ENCODE results near the gene RHD. TPM values are rescaled to one million over a fixed set of nuclear protein-coding genes. Genes with fewer than 3 reads are reported as not detected.
A peak's percentile ranks its signal among the peaks of the same experiment; 100 is the strongest.
"Not testable (repeated sequence)": the region's sequence is repeated elsewhere in the genome, so short reads cannot be mapped to it uniquely, and the experiment has no call there.

RHD gene
- polyA plus RNA-seq, 3 donors, result 0.53 TPM; not detected in 2

DNA sequence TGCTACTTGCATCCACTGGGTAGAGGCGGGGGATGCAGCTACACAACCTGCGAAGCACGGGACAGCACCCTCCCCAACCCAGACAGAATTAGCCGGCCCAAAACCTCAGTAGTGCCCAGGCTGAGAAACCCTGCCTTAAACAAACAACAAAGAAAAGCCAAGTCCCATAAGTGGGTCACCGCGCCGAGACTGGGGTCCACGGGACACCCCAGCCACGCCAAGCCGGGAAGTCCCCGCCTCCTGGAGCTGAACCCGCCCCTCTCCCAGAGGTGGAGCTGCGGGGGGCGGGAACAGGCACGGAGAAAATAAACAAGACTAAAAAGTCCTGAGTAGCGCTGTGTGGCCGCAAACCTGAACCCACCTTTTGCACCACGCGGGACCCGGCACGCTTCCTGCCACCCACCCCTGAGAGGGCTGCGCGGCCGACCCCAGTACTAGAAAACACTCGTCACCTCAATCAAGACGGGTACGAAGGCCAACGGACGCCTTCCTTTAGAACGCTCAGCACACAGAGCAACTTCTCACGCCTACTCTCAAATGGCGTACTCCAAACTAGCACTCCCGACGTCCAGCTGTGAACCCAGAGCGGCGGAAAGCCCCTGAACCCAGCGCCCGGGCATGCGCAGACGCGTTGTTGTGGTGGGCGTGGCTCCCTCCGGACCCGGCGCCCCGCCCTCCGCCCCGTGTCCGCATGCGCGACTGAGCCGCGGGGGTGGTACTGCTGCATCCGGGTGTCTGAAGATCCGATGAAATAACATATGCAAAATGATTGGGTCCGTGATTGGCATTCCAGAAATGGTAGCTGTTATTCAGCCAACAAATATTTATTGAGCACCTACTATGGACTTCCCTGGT, 4.8 kb upstream of the RHD start:
- H3K79me2 ChIP-seq (ENCODE audit: insufficient read depth, low read length); H3K27me3 Mint-ChIP-seq (ENCODE audit: low read depth in 3 of 3); H3K9me3 Mint-ChIP-seq; H3K36me3 ChIP-seq (replicated peaks in 1 of 2; ENCODE audit: control insufficient read depth in 1 of 2, insufficient read depth in 2 of 2, low read length in 2 of 2); H3K36me3 Mint-ChIP-seq; H4K20me1 ChIP-seq (ENCODE audit: insufficient read depth, low read length); H3K27me3 ChIP-seq (ENCODE audit: control insufficient read depth in 2 of 2, insufficient read depth in 2 of 2, low read length in 2 of 2); H3K9me3 ChIP-seq (replicated peaks in 1 of 2; ENCODE audit: control insufficient read depth in 1 of 2, insufficient read depth in 1 of 2, low read length in 2 of 2); H3K4me1 ChIP-seq (ENCODE audit: control insufficient read depth in 1 of 2, insufficient read depth in 2 of 2, low read length in 2 of 2): not testable (repeated sequence)
- Histone ChIP-seq H3K4me3 (replicated peaks in 1 of 3; ENCODE audit: low read depth in 2 of 3, low read length in 3 of 3) (peak overlapping the region; percentile 46 to 70 (median 70)), H2AFZ (ENCODE audit: insufficient read depth, low read depth, low read length, poor library complexity, severe bottlenecking) (peak overlapping the region; percentile 59), H3K27ac (ENCODE audit: low read depth in 1 of 2, low read length in 2 of 2) (peak overlapping the region in 1 of 2 donors; percentile 58), H3K9ac (ENCODE audit: insufficient read depth, low read length, poor library complexity, severe bottlenecking) (peak overlapping the region; percentile 62), H3K4me2 (replicated peaks; ENCODE audit: extremely low read depth, low read length, poor library complexity, severe bottlenecking) (peak overlapping the region; percentile 41)
- Mint-ChIP-seq H3K4me3 (peak overlapping the region; percentile 80 to 89), H3K27ac (peak overlapping the region; percentile 76 to 92 (median 84)), H3K4me1 (peaks cover 23% of the 10 kb centered on the region)
- DNase-seq, result peak in 2 of 3 donors; percentile 54 to 72
- whole genome bisulfite sequencing (ENCODE audit: insufficient coverage), result 0% methylated on average over 5 of the region's 56 CpGs
- intact Hi-C loops (cut with micrococcal nuclease), result loop anchor here in 1 of 2 donors (2.0 kb wide), 1 partner anchor 71 kb away; the partner anchor contains the start of gene TMEM50A

GRCh38 chr1:25268143-25268760, 4.1 kb upstream of the RHD start:
- peak in 1 of 3 donors; percentile 22 for DNase-seq
- not testable (repeated sequence) for H3K27me3 ChIP-seq (ENCODE audit: control insufficient read depth in 2 of 2, insufficient read depth in 2 of 2, low read length in 2 of 2); H3K9me3 Mint-ChIP-seq; H3K36me3 Mint-ChIP-seq; H3K4me1 ChIP-seq (ENCODE audit: control insufficient read depth in 1 of 2, insufficient read depth in 2 of 2, low read length in 2 of 2); H3K79me2 ChIP-seq (ENCODE audit: insufficient read depth, low read length); H3K27me3 Mint-ChIP-seq (ENCODE audit: low read depth in 3 of 3); H4K20me1 ChIP-seq (ENCODE audit: insufficient read depth, low read length); H3K9me3 ChIP-seq (replicated peaks in 1 of 2; ENCODE audit: control insufficient read depth in 1 of 2, insufficient read depth in 1 of 2, low read length in 2 of 2); H3K36me3 ChIP-seq (replicated peaks in 1 of 2; ENCODE audit: control insufficient read depth in 1 of 2, insufficient read depth in 2 of 2, low read length in 2 of 2)
- H3K27ac Mint-ChIP-seq, result peak overlapping the region; percentile 72 to 92 (median 84)
- H3K4me3 Mint-ChIP-seq, result peak overlapping the region; percentile 80 to 89
- peak overlapping the region; percentile 41 for H3K4me2 ChIP-seq (replicated peaks; ENCODE audit: extremely low read depth, low read length, poor library complexity, severe bottlenecking)
- peak overlapping the region in 1 of 2 donors; percentile 58 for H3K27ac ChIP-seq (ENCODE audit: low read depth in 1 of 2, low read length in 2 of 2)
- intact Hi-C loops (cut with micrococcal nuclease), result loop anchor here in 1 of 2 donors (2.0 kb wide), 1 partner anchor 71 kb away; the partner anchor contains the start of gene TMEM50A
- H3K4me3 ChIP-seq (replicated peaks in 1 of 3; ENCODE audit: low read depth in 2 of 3, low read length in 3 of 3), result peak overlapping the region; percentile 41 to 70 (median 61)
- H3K9ac ChIP-seq (ENCODE audit: insufficient read depth, low read length, poor library complexity, severe bottlenecking), result peak overlapping the region; percentile 21
- H3K4me1 Mint-ChIP-seq, result peaks cover 23% of the 10 kb centered on the region
- WGBS (ENCODE audit: insufficient coverage), result no CpG with 5 or more reads among the region's 14 CpGs
- peak overlapping the region; percentile 59 for H2AFZ ChIP-seq (ENCODE audit: insufficient read depth, low read depth, low read length, poor library complexity, severe bottlenecking)

GRCh38 chr1:25275648-25276047, 3.3 kb downstream of the RHD start:
- H4K20me1 ChIP-seq (ENCODE audit: insufficient read depth, low read length); H3K27ac ChIP-seq (ENCODE audit: low read depth in 1 of 2, low read length in 2 of 2); H3K27me3 ChIP-seq (ENCODE audit: control insufficient read depth in 2 of 2, insufficient read depth in 2 of 2, low read length in 2 of 2); H2AFZ ChIP-seq (ENCODE audit: insufficient read depth, low read depth, low read length, poor library complexity, severe bottlenecking); H3K27ac Mint-ChIP-seq; H3K9ac ChIP-seq (ENCODE audit: insufficient read depth, low read length, poor library complexity, severe bottlenecking); H3K27me3 Mint-ChIP-seq (ENCODE audit: low read depth in 3 of 3); H3K36me3 ChIP-seq (replicated peaks in 1 of 2; ENCODE audit: control insufficient read depth in 1 of 2, insufficient read depth in 2 of 2, low read length in 2 of 2); DNase-seq; H3K4me3 Mint-ChIP-seq; H3K4me2 ChIP-seq (replicated peaks; ENCODE audit: extremely low read depth, low read length, poor library complexity, severe bottlenecking); H3K9me3 ChIP-seq (replicated peaks in 1 of 2; ENCODE audit: control insufficient read depth in 1 of 2, insufficient read depth in 1 of 2, low read length in 2 of 2); H3K4me1 Mint-ChIP-seq; H3K9me3 Mint-ChIP-seq; H3K79me2 ChIP-seq (ENCODE audit: insufficient read depth, low read length); intact Hi-C loops (cut with micrococcal nuclease); H3K4me1 ChIP-seq (ENCODE audit: control insufficient read depth in 1 of 2, insufficient read depth in 2 of 2, low read length in 2 of 2); H3K36me3 Mint-ChIP-seq; H3K4me3 ChIP-seq (replicated peaks in 1 of 3; ENCODE audit: low read depth in 2 of 3, low read length in 3 of 3): not testable (repeated sequence)
- no CpG with 5 or more reads among the region's 4 CpGs for WGBS (ENCODE audit: insufficient coverage)

DNA sequence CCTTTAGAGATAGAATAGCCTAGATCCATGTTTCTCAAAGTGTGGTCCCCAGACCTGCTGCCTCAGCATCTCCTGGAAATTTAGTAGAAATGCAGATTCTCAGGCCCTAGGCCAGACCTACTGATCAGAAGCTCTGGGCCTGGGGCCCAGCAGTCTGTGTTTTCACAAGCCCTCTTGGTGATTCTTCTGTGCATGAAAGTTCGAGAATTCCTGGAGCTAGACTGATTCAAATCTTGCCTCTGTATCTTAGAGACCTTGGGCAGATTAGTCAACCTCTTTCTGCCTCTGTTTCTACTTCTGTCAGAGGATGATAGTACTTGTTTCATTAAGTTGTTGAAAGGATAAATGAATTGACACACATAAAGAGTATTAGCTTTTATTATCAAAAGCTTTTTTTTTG, 5.0 kb downstream of the RHD start:
- H3K27ac ChIP-seq (ENCODE audit: low read depth in 1 of 2, low read length in 2 of 2); H3K4me1 ChIP-seq (ENCODE audit: control insufficient read depth in 1 of 2, insufficient read depth in 2 of 2, low read length in 2 of 2); H3K27me3 Mint-ChIP-seq (ENCODE audit: low read depth in 3 of 3); H4K20me1 ChIP-seq (ENCODE audit: insufficient read depth, low read length); H3K27me3 ChIP-seq (ENCODE audit: control insufficient read depth in 2 of 2, insufficient read depth in 2 of 2, low read length in 2 of 2); H3K79me2 ChIP-seq (ENCODE audit: insufficient read depth, low read length); H3K4me1 Mint-ChIP-seq; DNase-seq; H3K36me3 ChIP-seq (replicated peaks in 1 of 2; ENCODE audit: control insufficient read depth in 1 of 2, insufficient read depth in 2 of 2, low read length in 2 of 2); H3K4me3 Mint-ChIP-seq; H3K4me3 ChIP-seq (replicated peaks in 1 of 3; ENCODE audit: low read depth in 2 of 3, low read length in 3 of 3); H3K9ac ChIP-seq (ENCODE audit: insufficient read depth, low read length, poor library complexity, severe bottlenecking); H2AFZ ChIP-seq (ENCODE audit: insufficient read depth, low read depth, low read length, poor library complexity, severe bottlenecking); H3K9me3 ChIP-seq (replicated peaks in 1 of 2; ENCODE audit: control insufficient read depth in 1 of 2, insufficient read depth in 1 of 2, low read length in 2 of 2); H3K9me3 Mint-ChIP-seq; H3K36me3 Mint-ChIP-seq; intact Hi-C loops (cut with micrococcal nuclease); H3K4me2 ChIP-seq (replicated peaks; ENCODE audit: extremely low read depth, low read length, poor library complexity, severe bottlenecking); H3K27ac Mint-ChIP-seq: not testable (repeated sequence)
- no CpG with 5 or more reads among the region's 1 CpG for WGBS (ENCODE audit: insufficient coverage)

Data from CD14-positive monocyte (primary cell).